HEK293T (cell line): ENCODE data around the gene MAGI2.

ENCODE experiments used
- CTCF ChIA-PET: fragments of 350-600 bp; formaldehyde crosslinking; extraction: SDS; loops from one replicate; lab custom pipeline; 2021; ENCODE audit warnings: antibody characterized with exemption, inconsistent platforms; lab: Yijun Ruan, JAX
- POLR2A ChIA-PET: fragments of 350-600 bp; formaldehyde crosslinking; extraction: SDS; loops from one replicate; lab custom pipeline; 2020; ENCODE audit warnings: antibody characterized with exemption, inconsistent platforms; lab: Yijun Ruan, JAX
- DNase-seq: peaks from one replicate; pipeline ENCODE4 v3.0.0; 2012; ENCODE audit warnings: mixed read lengths; ENCODE audit errors: extremely low spot score
- ARNT ChIP-seq: fragments of 450-650 bp; IDR thresholded peaks from 2 replicates; pipeline ENCODE4 v1.6.1; 2017; ENCODE audit warnings: mild to moderate bottlenecking
- BHLHE40 ChIP-seq: fragments of 450-650 bp; IDR thresholded peaks from 2 replicates; pipeline ENCODE4 v1.6.1; 2016; ENCODE audit warnings: mild to moderate bottlenecking, moderate library complexity, borderline replicate concordance
- CTBP1 ChIP-seq: fragments of 450-650 bp; IDR thresholded peaks from 2 replicates; pipeline ENCODE4 v1.6.1; 2016; ENCODE audit warnings: borderline replicate concordance
- ELF4 ChIP-seq: fragments of 450-650 bp; IDR thresholded peaks from 2 replicates; pipeline ENCODE4 v1.6.1; 2017; ENCODE audit warnings: antibody characterized with exemption
- FOXA1 ChIP-seq: fragments of 450-650 bp; IDR thresholded peaks from 2 replicates; pipeline ENCODE4 v1.6.1; 2016; ENCODE audit warnings: mild to moderate bottlenecking
- FOXK2 ChIP-seq: fragments of 450-650 bp; IDR thresholded peaks from 2 replicates; pipeline ENCODE4 v1.6.1; 2016; ENCODE audit warnings: mild to moderate bottlenecking
- FOXM1 ChIP-seq: fragments of 450-650 bp; IDR thresholded peaks from 2 replicates; pipeline ENCODE4 v1.6.1; 2017; ENCODE audit warnings: mild to moderate bottlenecking, borderline replicate concordance
- HDGF ChIP-seq: fragments of 450-650 bp; IDR thresholded peaks from 2 replicates; pipeline ENCODE4 v1.6.1; 2017; ENCODE audit warnings: antibody characterized with exemption, borderline replicate concordance
- L3MBTL2 ChIP-seq: fragments of 450-650 bp; conservative IDR thresholded peaks from 2 replicates; pipeline ENCODE4 v1.6.1; 2016; ENCODE audit warnings: mild to moderate bottlenecking
- LEF1 ChIP-seq: fragments of 450-650 bp; IDR thresholded peaks from 2 replicates; pipeline ENCODE4 v1.6.1; 2017; ENCODE audit warnings: mild to moderate bottlenecking, borderline replicate concordance
- NFRKB ChIP-seq: fragments of 450-650 bp; IDR thresholded peaks from 2 replicates; pipeline ENCODE4 v1.6.1; 2016; ENCODE audit warnings: mild to moderate bottlenecking, moderate library complexity
- SP1 ChIP-seq: fragments of 450-650 bp; IDR thresholded peaks from 2 replicates; pipeline ENCODE4 v1.6.1; 2017
- SUZ12 ChIP-seq: fragments of 450-650 bp; IDR thresholded peaks from 2 replicates; pipeline ENCODE4 v1.6.1; 2016; ENCODE audit warnings: mild to moderate bottlenecking
- TARDBP ChIP-seq: fragments of 450-650 bp; IDR thresholded peaks from 2 replicates; pipeline ENCODE4 v1.6.1; 2016
- ZNF384 ChIP-seq: fragments of 450-650 bp; IDR thresholded peaks from 2 replicates; pipeline ENCODE4 v1.6.1; 2016
- TF ChIP-seq, protein P1 (sequence below): fragments of 450-650 bp; IDR thresholded peaks from 2 replicates; pipeline ENCODE4 v1.6.1; 2016

MAGI2 gene

DNA sequence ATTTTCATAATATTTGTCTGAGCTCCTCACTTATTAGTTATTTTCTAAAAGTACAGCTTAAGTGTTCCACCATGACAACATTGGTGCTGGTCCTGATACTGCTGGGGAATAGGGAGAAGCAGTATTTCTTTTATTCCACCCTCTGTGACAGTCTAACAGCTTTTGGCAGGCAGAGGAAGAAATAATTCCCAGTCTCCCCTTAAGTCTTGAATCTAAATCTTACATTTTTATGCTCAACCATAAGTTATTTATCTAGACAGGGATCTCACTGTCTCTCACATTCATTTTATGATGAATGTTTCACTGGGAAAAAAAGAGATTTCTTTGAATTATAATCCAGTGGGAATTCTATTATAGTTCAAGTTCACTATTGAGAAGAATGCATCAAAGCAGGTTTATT lies 71.5 kb downstream of the MAGI2 start:
- no peak for DNase-seq
- TF ChIP-seq ELF4, result no peak
- CTCF ChIA-PET, result no interaction called here
- POLR2A ChIA-PET, result no interaction called here

DNA sequence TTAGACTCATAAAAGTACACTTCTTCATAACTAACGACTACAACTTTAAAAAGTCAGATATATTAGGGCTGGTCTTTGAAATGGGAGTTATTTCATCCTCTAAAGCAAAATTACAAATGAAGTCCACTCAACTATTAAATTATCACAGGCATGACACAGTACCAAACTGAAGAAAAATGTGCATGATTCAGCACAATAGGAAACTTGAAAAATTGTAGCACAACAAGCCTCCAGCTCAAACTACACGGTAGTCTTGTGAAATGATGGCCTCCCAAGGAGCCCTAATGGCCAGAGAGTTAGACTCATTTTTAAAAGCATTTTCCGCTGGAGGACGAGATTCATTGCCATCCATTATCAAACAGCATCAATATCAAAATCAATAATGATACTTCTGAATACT lies 76.4 kb downstream of the MAGI2 start:
- POLR2A ChIA-PET, result no interaction called here
- no peak for TF ChIP-seq SP1
- TF ChIP-seq ZNF384, result no peak
- TF ChIP-seq LEF1, result no peak
- no peak for TF ChIP-seq BHLHE40
- TF ChIP-seq SUZ12, result no peak
- no peak for TF ChIP-seq FOXK2
- TF ChIP-seq, protein P1, sequence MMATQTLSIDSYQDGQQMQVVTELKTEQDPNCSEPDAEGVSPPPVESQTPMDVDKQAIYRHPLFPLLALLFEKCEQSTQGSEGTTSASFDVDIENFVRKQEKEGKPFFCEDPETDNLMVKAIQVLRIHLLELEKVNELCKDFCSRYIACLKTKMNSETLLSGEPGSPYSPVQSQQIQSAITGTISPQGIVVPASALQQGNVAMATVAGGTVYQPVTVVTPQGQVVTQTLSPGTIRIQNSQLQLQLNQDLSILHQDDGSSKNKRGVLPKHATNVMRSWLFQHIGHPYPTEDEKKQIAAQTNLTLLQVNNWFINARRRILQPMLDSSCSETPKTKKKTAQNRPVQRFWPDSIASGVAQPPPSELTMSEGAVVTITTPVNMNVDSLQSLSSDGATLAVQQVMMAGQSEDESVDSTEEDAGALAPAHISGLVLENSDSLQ, result no peak
- no peak for TF ChIP-seq FOXA1
- no peak for TF ChIP-seq TARDBP
- no peak for TF ChIP-seq NFRKB
- no peak for TF ChIP-seq HDGF
- no peak for TF ChIP-seq L3MBTL2
- no peak for TF ChIP-seq ARNT
- no peak for TF ChIP-seq FOXM1
- TF ChIP-seq ELF4, result no peak
- TF ChIP-seq CTBP1, result no peak
- CTCF ChIA-PET, result no interaction called here
- no peak for DNase-seq

DNA sequence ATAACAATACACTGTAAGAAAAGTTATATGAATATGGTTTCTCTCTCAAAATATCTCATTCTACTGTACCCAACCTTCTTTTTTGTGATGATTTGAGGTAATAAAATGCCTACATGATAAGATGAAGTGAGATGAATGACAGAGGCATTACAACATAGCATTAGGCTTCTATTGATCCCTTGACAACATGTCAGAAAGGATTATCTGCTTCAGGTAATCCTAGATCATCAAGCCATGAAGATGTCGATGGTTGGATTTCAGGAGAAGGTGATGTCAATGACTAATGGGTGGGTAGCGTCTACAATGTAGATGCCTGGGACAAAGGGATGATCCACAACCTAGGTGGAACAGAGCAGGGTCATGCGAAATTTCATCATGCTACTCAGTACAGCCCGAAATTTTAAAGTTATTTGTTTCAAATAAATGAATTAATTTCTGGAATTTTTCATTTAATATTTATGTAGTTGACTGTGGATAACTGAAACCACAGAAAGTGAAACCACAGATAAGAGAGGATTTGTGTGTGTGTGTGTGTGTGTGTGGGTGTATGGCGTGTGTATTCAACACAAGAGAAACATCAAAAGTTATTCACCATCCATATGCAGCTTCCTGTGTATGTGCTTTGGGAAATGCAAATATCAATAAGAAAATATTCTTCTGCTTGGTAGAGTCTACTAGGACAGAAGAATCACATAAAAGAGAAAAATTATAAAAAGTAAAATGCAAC lies 77.0 kb downstream of the MAGI2 start:
- POLR2A ChIA-PET, result no interaction called here
- TF ChIP-seq, protein P1, result no peak
- no peak for TF ChIP-seq TARDBP
- no peak for TF ChIP-seq ARNT
- DNase-seq, result no peak

DNA sequence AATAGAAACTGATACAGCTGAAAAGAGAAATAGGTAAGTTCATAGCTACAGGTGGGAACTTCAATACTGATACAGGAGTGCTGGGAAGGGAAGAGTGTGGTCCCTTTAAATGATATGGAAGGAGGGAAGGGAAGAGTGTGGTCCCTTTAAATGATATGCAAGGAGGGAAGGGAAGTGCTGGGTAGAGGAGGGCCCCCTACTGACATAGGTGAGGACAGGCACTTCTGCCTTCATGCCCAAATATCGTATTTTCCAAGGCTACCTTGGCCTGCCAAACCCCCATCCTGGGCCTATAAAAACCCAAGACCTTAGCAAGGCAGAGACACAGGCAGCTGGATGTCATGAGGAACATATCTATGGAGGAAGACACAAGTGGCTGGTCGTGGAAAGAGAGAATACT lies 92.3 kb downstream of the MAGI2 start:
- CTCF ChIA-PET, result no interaction called here
- POLR2A ChIA-PET, result no interaction called here
- DNase-seq, result no peak
- no peak for TF ChIP-seq ZNF384

More for the DNA sequence above, 77.0 kb downstream of the MAGI2 start:
- CTCF ChIA-PET, result no interaction called here

DNA sequence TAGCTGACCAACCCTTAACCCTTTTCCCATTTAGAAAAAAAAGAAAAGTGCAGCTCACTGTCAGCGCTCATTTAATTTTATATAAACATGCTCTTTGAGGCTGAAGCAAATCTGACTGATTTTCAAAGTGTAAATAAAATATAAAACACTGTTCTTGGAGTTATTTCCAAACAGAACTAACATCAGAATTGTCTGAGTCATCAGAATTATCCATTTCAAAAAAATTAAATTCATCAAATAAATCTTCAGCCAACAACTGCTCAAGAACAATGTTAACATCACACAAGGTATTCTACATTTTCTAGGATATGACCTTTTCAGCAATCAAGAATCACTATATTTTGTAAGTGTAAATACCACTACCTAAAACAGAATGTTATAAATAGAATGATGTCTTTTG lies 93.6 kb downstream of the MAGI2 start:
- POLR2A ChIA-PET, result no interaction called here
- no peak for DNase-seq
- CTCF ChIA-PET, result no interaction called here
- TF ChIP-seq SUZ12 (no peak), TARDBP (no peak), FOXM1 (no peak), HDGF (no peak), L3MBTL2 (no peak), CTBP1 (no peak), SP1 (no peak), ELF4 (no peak), ARNT (no peak)
- TF ChIP-seq, protein P1, result no peak

DNA sequence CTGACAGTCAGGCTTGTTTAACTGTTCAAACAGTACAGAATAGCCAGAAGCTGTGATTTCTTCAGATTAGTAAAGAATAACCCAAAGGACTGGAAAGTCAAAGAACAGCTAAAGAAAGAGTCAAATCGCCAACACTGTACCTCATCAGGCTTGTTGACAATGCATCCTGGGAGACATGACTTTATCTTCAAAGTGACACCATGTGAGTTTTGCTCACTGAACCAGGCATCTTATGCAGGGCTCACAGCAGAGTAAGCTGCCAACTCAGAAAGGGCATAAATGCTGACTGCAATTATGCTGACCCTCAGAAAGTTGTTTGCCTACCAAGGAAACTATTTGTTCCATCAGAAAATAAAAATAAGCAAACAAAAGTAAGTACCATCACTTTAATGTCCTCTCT lies 96.4 kb downstream of the MAGI2 start:
- CTCF ChIA-PET, result no interaction called here

More for the DNA sequence above, 96.4 kb downstream of the MAGI2 start:
- no peak for DNase-seq
- POLR2A ChIA-PET, result no interaction called here
- TF ChIP-seq CTBP1 (no peak), HDGF (no peak), NFRKB (no peak), ZNF384 (no peak), BHLHE40 (no peak), SUZ12 (no peak), LEF1 (no peak), FOXA1 (no peak), FOXM1 (no peak), L3MBTL2 (no peak), ARNT (no peak), FOXK2 (no peak), SP1 (no peak), TARDBP (no peak), ELF4 (no peak)
- TF ChIP-seq, protein P1, result no peak
